ENCODE measurements around the gene PALM2AKAP2.

Gene PALM2AKAP2

DNA sequence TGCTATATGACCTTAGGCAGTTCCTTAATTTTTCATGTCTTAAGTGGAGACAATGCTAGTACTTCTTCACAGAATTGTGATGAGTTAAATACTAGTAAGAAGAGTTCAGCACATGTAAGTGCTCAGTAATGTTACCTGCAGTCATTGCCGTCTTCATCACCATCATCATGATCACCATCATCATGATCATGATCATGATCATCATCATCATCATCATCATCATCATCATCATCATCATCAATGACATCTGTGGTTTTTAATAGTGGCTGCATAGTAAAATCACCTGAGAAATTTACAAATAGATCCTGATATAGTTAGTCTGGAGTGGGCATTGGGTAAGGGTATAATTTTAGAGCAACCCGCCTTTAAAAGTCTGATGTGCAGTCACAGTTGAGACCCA, 14.7 kb upstream of the PALM2AKAP2 start:
- DNase-seq (ENCODE audit: low spot score), result no peak
- TF ChIP-seq, protein P1, sequence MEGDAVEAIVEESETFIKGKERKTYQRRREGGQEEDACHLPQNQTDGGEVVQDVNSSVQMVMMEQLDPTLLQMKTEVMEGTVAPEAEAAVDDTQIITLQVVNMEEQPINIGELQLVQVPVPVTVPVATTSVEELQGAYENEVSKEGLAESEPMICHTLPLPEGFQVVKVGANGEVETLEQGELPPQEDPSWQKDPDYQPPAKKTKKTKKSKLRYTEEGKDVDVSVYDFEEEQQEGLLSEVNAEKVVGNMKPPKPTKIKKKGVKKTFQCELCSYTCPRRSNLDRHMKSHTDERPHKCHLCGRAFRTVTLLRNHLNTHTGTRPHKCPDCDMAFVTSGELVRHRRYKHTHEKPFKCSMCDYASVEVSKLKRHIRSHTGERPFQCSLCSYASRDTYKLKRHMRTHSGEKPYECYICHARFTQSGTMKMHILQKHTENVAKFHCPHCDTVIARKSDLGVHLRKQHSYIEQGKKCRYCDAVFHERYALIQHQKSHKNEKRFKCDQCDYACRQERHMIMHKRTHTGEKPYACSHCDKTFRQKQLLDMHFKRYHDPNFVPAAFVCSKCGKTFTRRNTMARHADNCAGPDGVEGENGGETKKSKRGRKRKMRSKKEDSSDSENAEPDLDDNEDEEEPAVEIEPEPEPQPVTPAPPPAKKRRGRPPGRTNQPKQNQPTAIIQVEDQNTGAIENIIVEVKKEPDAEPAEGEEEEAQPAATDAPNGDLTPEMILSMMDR (IDR thresholded peaks at IDR 0.05; ENCODE audit: extremely low read depth, missing control alignments), result no peak

DNA sequence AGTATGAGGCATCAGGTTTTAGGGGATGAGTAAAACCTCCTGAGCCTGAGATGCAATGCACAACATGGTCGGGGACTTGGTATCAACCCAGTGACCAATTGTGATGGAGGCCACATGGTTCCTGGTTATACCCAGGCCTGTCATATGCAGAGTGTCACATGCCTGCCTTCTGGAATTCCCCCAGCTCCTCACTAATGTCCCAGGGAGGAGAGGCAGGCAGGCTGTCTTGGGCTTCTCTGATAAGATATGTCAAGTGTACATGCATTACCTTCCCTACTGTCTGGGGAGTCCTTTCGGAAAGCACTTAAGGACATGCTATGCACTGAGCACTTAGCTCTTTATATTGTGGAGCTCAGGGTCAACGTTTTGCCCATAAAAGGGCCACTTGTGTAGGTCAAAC, 14.2 kb upstream of the PALM2AKAP2 start:
- no peak for DNase-seq (ENCODE audit: low spot score)
- TF ChIP-seq, protein P1 (IDR thresholded peaks at IDR 0.05; ENCODE audit: extremely low read depth, missing control alignments), result no peak

DNA sequence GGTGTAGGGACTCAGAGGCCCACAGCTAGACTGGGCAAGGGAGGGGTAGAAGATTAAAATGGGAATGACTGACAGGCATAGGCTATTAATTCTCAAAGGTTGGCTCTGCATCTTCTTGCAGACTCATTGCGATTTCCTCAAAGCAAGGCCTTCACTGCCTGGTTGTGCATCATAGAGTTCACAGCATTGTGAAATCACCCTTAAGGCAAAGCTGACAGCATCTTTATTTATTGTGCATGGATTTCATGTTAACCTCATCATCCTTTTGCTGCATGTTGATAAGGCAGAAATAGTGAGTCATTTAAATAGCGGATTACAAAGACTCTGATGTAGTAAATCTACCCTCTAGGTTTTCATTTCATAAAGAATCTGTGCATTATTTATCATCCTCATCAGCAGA, 13.6 kb upstream of the PALM2AKAP2 start:
- TF ChIP-seq, protein P1 (IDR thresholded peaks at IDR 0.05; ENCODE audit: extremely low read depth, missing control alignments), result no peak
- no peak for DNase-seq (ENCODE audit: low spot score)

DNA sequence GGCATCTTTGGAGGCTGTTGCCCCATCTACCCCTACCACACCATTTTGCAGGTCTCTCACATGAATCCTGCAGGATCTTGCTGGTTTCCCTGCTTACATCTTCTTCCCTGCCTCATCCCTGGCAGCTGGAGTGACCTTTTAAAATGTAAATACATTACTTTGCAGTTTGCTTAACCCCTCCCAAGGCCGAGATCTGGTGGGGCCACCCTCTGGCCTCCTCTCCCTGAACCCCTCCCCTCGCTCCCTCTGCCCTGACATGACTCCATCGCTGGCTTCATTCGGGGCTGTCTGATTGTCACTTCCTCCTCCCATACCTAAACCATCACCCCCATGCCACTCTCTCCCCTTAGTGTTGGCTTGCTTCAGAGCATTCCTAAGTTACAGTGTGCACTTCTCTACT, 12.6 kb upstream of the PALM2AKAP2 start:
- TF ChIP-seq, protein P1 (IDR thresholded peaks at IDR 0.05; ENCODE audit: extremely low read depth, missing control alignments), result no peak
- DNase-seq (ENCODE audit: low spot score), result no peak

DNA sequence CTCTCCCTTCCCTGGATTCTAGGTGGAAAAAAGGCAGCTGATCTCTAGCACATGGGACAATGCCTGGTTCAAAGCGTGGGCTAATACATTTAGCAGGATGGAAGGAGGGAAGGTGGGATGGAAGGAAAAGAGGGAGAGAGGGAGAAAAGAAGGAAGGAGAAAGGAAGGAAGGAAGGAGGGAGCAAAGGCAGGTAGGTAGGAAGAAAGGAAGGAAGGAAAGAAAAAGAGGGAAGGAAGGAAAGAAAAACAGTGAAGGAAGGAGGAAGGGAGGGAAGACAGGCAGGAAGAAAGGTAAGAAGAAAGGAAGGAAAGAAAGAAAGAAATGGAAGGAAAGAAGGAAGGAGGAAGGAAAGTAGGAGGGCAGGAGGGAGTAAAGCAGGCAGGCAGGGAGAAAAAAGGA, 12.2 kb upstream of the PALM2AKAP2 start:
- TF ChIP-seq, protein P1 (IDR thresholded peaks at IDR 0.05; ENCODE audit: extremely low read depth, missing control alignments), result no peak
- DNase-seq (ENCODE audit: low spot score), result no peak

GRCh38 chr9:109769250-109769649, 10.7 kb upstream of the PALM2AKAP2 start:
- no peak for DNase-seq (ENCODE audit: low spot score)
- TF ChIP-seq, protein P1 (IDR thresholded peaks at IDR 0.05; ENCODE audit: extremely low read depth, missing control alignments), result no peak

DNA sequence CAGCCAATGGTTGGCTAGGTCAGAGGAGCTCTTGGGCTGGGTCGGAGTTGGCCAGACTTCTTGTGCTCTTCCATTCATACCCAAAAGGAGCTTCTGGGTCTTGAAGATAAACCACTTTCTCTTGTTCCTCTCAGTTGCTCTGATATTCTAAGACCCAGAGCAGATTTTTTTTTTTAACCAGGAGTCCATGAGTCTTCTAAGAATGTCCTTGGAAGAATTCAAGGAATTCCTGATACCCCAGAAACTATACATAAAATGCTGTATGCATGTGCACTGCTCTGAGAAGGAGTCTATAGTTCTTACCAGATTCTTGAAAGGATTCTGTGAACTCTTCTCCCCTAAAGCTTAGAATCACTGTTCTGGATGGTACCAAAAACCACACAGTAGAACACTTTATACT, 9.9 kb upstream of the PALM2AKAP2 start:
- no peak for DNase-seq (ENCODE audit: low spot score)
- TF ChIP-seq, protein P1 (IDR thresholded peaks at IDR 0.05; ENCODE audit: extremely low read depth, missing control alignments), result no peak

All from GM20000 (cell line).